B cell (primary cell): Measurements from ENCODE around the gene DNAJB1. TPM values are rescaled to one million over a fixed set of nuclear protein-coding genes. Genes with fewer than 3 reads are reported as not detected.

Source experiments
- ATAC-seq: fragments of 200-7000 bp; cut with Tn5 transposase; one replicate; pipeline ENCODE4 v1.10.0; 2021; ENCODE audit warnings: low read depth, mild to moderate bottlenecking, moderate number of reproducible peaks, moderate library complexity
- CTCF ChIA-PET: fragments of 350-600 bp; sonication (Branson Sonifier 250); formaldehyde crosslinking; loops from one replicate; lab custom pipeline; 2021; ENCODE audit warnings: antibody characterized with exemption, inconsistent platforms; lab: Charles Lee
- POLR2A ChIA-PET: fragments of 350-600 bp; sonication (Branson Sonifier 250); formaldehyde crosslinking; loops from one replicate; lab custom pipeline; 2021; ENCODE audit warnings: antibody characterized with exemption; lab: Charles Lee
- DNase-seq: peaks from one replicate; pipeline ENCODE4 v3.0.0; 2013
- H2AFZ ChIP-seq: 2 replicates; pipeline ENCODE4 v1.6.1; 2012; ENCODE audit warnings: mild to moderate bottlenecking, low read depth, low read length; ENCODE audit not compliant: insufficient read depth, poor library complexity, severe bottlenecking
- H3K27ac ChIP-seq, 2 donors: 1 replicate in 1 of 2; 2 replicates in 1 of 2; pipeline ENCODE4 v1.5.1; 2012 to 2013; ENCODE audit warnings: low read length in 2 of 2, mild to moderate bottlenecking in 2 of 2, moderate library complexity in 1 of 2
- H3K27me3 ChIP-seq, 4 experiments: fragments of 200-600 bp in 1 of 4; sonication (generic) in 1 of 4; replicated peaks in 1 of 4; 1 replicate in 2 of 4; 2 replicates in 2 of 4; pipeline versions ENCODE4 v1.6.1 to v1.7.0; 2013 to 2016; ENCODE audit warnings: low read length in 3 of 4, mild to moderate bottlenecking in 2 of 4, mixed read lengths in 1 of 4, moderate library complexity in 1 of 4; ENCODE audit not compliant: insufficient read depth in 4 of 4, control insufficient read depth in 3 of 4; ENCODE audit errors: control extremely low read depth in 1 of 4
- H3K36me3 ChIP-seq, 2 experiments: replicated peaks in 1 of 2; 1 replicate in 1 of 2; 2 replicates in 1 of 2; pipeline versions ENCODE4 v1.6.1 to v1.7.1; 2013; ENCODE audit warnings: low read length in 1 of 2; ENCODE audit not compliant: insufficient read depth in 2 of 2, control insufficient read depth in 1 of 2; ENCODE audit errors: control extremely low read depth in 1 of 2, extremely low read depth in 1 of 2
- H3K4me1 ChIP-seq, 2 donors: fragments of 200-600 bp in 1 of 2; sonication (generic) in 1 of 2; 1 replicate in 1 of 2; 2 replicates in 1 of 2; pipeline versions ENCODE4 v1.5.1 to v1.6.1; 2013 to 2017; ENCODE audit warnings: low read length in 2 of 2; ENCODE audit not compliant: control insufficient read depth in 2 of 2, insufficient read depth in 2 of 2
- H3K4me2 ChIP-seq: replicated peaks from 2 replicates; pipeline ENCODE3; 2012; ENCODE audit warnings: mild to moderate bottlenecking, low read depth, low read length; ENCODE audit not compliant: poor library complexity, severe bottlenecking
- H3K4me3 ChIP-seq, 5 experiments: fragments of 200-600 bp in 1 of 5; sonication (generic) in 1 of 5; 1 replicate in 3 of 5; 2 replicates in 2 of 5; pipeline versions ENCODE4 v1.5.1 to v1.7.0; 2011 to 2016; ENCODE audit warnings: low read length in 4 of 5, mild to moderate bottlenecking in 4 of 5, low read depth in 2 of 5, control low read depth in 1 of 5, moderate library complexity in 1 of 5; ENCODE audit not compliant: insufficient read depth in 1 of 5; ENCODE audit errors: control extremely low read depth in 1 of 5, extremely low read depth in 1 of 5
- H3K79me2 ChIP-seq: fragments of 200-600 bp; sonication (generic); one replicate; pipeline ENCODE4 v1.6.0; 2016; ENCODE audit warnings: low read length; ENCODE audit not compliant: control insufficient read depth, insufficient read depth
- H3K9ac ChIP-seq: fragments of 200-600 bp; sonication (generic); 2 replicates; pipeline ENCODE4 v1.6.1; 2017; ENCODE audit warnings: mild to moderate bottlenecking, low read length, moderate library complexity
- H3K9me3 ChIP-seq, 3 donors: one replicate each; pipeline versions ENCODE4 v1.6.1 to v1.7.1; 2013; ENCODE audit warnings: low read length in 2 of 3; ENCODE audit not compliant: control insufficient read depth in 2 of 3, insufficient read depth in 1 of 3; ENCODE audit errors: control extremely low read depth in 1 of 3
- H4K20me1 ChIP-seq: 2 replicates; pipeline ENCODE4 v1.6.0; 2012; ENCODE audit warnings: mild to moderate bottlenecking, low read length; ENCODE audit not compliant: insufficient read depth, control insufficient read depth, poor library complexity, severe bottlenecking
- H3K27ac Mint-ChIP-seq: one replicate; pipeline ENCODE4 v1.8.0; 2021; ENCODE audit warnings: mixed read lengths
- H3K27me3 Mint-ChIP-seq: one replicate; pipeline ENCODE4 v1.8.0; 2021; ENCODE audit warnings: mixed read lengths
- H3K4me1 Mint-ChIP-seq: one replicate; pipeline ENCODE4 v1.8.0; 2021; ENCODE audit warnings: mixed read lengths
- H3K4me3 Mint-ChIP-seq: one replicate; pipeline ENCODE4 v1.8.0; 2021; ENCODE audit warnings: mixed read lengths
- H3K9me3 Mint-ChIP-seq: one replicate; pipeline ENCODE4 v1.8.0; 2022; ENCODE audit warnings: mixed read lengths; ENCODE audit not compliant: insufficient read depth
- EZH2 ChIP-seq: IDR thresholded peaks from 2 replicates; pipeline ENCODE4 v1.6.1; 2012; ENCODE audit warnings: borderline replicate concordance, low read depth, mild to moderate bottlenecking, moderate library complexity, low read length; ENCODE audit not compliant: insufficient read depth, poor library complexity, severe bottlenecking
- WGBS: methylation state at CpG from one replicate; pipeline ENCODE4 v1.1.5; 2013; ENCODE audit warnings: missing lambda C conversion rate; ENCODE audit not compliant: insufficient coverage; 5-methylcytosine and 5-hydroxymethylcytosine counted together
- intact Hi-C: fragments of 100-400 bp; cut with micrococcal nuclease; formaldehyde crosslinking; loops from one replicate; pipeline ENCODE4 v1.10.0; 2022
- polyA plus RNA-seq: library from polyadenylated mRNA; depleted of rRNA; stranded (reverse); fragments of >200 nt; gene quantifications from 2 replicates; pipeline ENCODE4 v1.2.3, GENCODE V29; 2012
- total RNA-seq, 2 donors: library from RNA; stranded (reverse); fragments of 120-200 nt in 1 of 2; gene quantifications; 1 replicate in 1 of 2; 2 replicates in 1 of 2; pipeline versions ENCODE4 v1.2.3 to v1.2.4, GENCODE V29; 2013 to 2022
- TF ChIP-seq, protein P1 (sequence below): fragments of 200-600 bp; IDR thresholded peaks from one replicate; pipeline ENCODE4 v1.8.0; 2022; ENCODE audit warnings: antibody characterized with exemption, mild to moderate bottlenecking

The DNAJB1 gene
- total and polyA plus RNA-seq, 2 donors (not counting 1 experiment from before 2014, with no cell fraction given): 72.8 to 194 TPM

DNA sequence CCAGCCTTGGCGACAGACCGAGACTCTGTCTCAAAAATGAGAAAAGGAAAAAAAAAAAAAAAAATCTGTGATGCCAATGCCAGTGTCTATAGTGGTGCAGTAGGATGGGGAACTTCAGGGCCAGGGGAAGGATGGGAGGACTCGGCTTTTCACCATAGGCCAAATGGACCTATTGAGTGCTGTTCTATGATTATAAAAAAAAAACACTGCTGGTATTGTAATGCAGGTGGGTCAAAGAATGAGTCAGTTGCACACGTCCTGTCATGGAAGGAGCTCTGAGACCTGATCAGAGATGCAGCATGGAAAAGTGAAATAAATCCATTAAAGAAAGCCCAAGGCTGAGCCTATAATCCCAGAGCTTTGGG, 7.0 kb downstream of the DNAJB1 start:
- ATAC-seq (no peak), DNase-seq (no peak)
- Histone ChIP-seq H4K20me1 (peaks cover 25% of the 10 kb centered on the region), H3K79me2 (peaks cover 4% of the 10 kb centered on the region), H2AFZ (no peak overlapping the region), H3K4me1 (peaks cover 14 to 15% of the 10 kb centered on the region in 2 donors), H3K4me3 (no peak overlapping the region), H3K4me2 (no peak overlapping the region), H3K36me3 (peaks cover 0 to 25% of the 10 kb centered on the region in 2 experiments), H3K9ac (no peak overlapping the region), H3K9me3 (no peaks in the 10 kb centered on the region), H3K27ac (no peak overlapping the region), H3K27me3 (no peaks in the 10 kb centered on the region)
- ChIA-PET POLR2A (interaction anchor here (0.7 kb wide), 2 partner anchors 90 to 780 kb away, joined by 4 to 5 read pairs; no protein-coding TSS in a partner anchor), CTCF (interaction anchor here (0.7 to 1.7 kb wide), 2 partner anchors 26 to 723 kb away, joined by 4 to 8 read pairs; no protein-coding TSS in a partner anchor)
- TF ChIP-seq EZH2: no peak
- TF ChIP-seq, protein P1, sequence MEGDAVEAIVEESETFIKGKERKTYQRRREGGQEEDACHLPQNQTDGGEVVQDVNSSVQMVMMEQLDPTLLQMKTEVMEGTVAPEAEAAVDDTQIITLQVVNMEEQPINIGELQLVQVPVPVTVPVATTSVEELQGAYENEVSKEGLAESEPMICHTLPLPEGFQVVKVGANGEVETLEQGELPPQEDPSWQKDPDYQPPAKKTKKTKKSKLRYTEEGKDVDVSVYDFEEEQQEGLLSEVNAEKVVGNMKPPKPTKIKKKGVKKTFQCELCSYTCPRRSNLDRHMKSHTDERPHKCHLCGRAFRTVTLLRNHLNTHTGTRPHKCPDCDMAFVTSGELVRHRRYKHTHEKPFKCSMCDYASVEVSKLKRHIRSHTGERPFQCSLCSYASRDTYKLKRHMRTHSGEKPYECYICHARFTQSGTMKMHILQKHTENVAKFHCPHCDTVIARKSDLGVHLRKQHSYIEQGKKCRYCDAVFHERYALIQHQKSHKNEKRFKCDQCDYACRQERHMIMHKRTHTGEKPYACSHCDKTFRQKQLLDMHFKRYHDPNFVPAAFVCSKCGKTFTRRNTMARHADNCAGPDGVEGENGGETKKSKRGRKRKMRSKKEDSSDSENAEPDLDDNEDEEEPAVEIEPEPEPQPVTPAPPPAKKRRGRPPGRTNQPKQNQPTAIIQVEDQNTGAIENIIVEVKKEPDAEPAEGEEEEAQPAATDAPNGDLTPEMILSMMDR: no peak
- intact Hi-C loops: no loop called here
- H3K27ac Mint-ChIP-seq: no peak overlapping the region
- no peaks in the 10 kb centered on the region for H3K27me3 Mint-ChIP-seq
- H3K4me3 Mint-ChIP-seq: no peak overlapping the region
- WGBS: 88% methylated on average over 2 of the region's 4 CpGs
- no peaks in the 10 kb centered on the region for H3K9me3 Mint-ChIP-seq
- peaks cover 20% of the 10 kb centered on the region for H3K4me1 Mint-ChIP-seq

DNA sequence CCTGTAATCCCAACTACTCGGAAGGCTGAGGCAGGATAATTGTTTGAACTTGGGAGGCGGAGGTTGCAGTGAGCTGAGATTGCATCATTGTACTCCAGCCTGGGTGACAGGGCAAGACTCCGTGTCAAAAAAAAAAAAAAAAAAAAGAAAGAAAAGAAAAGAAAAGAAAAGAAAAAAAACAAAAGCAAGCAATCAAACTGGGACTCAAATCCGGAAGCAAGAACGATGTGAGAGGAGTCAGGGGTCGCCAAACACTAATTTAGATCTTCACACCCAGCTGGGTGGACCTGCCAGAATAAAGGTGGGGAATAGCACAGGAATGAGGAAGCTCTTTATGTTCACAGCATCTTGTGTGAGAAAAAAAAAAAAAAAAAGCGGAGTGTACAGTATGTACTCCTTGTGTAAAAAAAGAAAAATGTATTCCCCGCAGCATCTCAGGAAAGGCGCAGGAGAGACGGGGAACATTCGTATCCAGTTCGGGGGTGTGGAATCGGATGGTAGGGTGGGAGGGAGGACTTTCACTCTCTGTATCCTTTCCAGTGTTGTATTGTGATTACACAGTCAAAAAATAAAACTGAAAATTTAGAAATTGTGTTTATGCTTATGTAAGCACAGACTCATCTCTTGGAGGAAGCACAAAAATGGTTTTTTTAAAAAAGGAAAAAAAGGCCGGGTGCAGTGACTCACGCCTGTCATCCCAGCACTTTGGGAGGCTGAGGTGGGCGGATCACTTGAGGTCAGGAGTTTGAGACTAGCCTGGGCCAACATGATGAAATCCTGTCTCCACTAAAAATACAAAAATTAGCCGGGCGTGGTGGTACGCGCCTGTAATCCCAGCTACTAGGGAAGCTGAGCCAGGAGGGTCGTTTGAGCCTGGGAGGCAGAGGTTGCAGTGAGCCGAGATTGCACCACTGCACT, 7.6 kb downstream of the DNAJB1 start:
- H3K9me3 ChIP-seq: no peaks in the 10 kb centered on the region
- no peak overlapping the region for H3K4me3 ChIP-seq
- peaks cover 9 to 11% of the 10 kb centered on the region in 2 donors for H3K4me1 ChIP-seq
- H3K4me3 Mint-ChIP-seq: no peak overlapping the region
- H3K4me2 ChIP-seq: no peak overlapping the region
- ChIA-PET POLR2A (interaction anchor here (0.7 to 1.1 kb wide), 2 partner anchors 15 to 91 kb away, joined by 3 to 5 read pairs; no protein-coding TSS in a partner anchor), CTCF (interaction anchor here (0.7 to 1.7 kb wide), 4 partner anchors 8 to 723 kb away, joined by 3 to 8 read pairs (median 4); partner anchors contain the start of gene DNAJB1)
- H3K27me3 Mint-ChIP-seq: no peaks in the 10 kb centered on the region
- no peak overlapping the region for H2AFZ ChIP-seq
- no peak overlapping the region for H3K27ac ChIP-seq
- ATAC-seq (no peak), DNase-seq (no peak)
- H4K20me1 ChIP-seq: peaks cover 18% of the 10 kb centered on the region
- intact Hi-C loops: no loop called here
- H3K4me1 Mint-ChIP-seq: peaks cover 14% of the 10 kb centered on the region
- 93% methylated on average over 14 of the region's 22 CpGs for WGBS
- no peaks in the 10 kb centered on the region for H3K27me3 ChIP-seq
- H3K27ac Mint-ChIP-seq: no peak overlapping the region
- H3K36me3 ChIP-seq: peaks cover 0 to 18% of the 10 kb centered on the region in 2 experiments
- H3K9ac ChIP-seq: no peak overlapping the region
- H3K79me2 ChIP-seq: no peaks in the 10 kb centered on the region
- TF ChIP-seq, protein P1: no peak
- no peak for TF ChIP-seq EZH2
- H3K9me3 Mint-ChIP-seq: no peaks in the 10 kb centered on the region
